Measurements from ENCODE around the gene RPRD1A. TPM values are rescaled to one million over a fixed set of nuclear protein-coding genes. Genes with fewer than 3 reads are reported as not detected.

The RPRD1A gene
- total RNA-seq, 1 experiment from 2014 or later, result 80.7 TPM

DNA sequence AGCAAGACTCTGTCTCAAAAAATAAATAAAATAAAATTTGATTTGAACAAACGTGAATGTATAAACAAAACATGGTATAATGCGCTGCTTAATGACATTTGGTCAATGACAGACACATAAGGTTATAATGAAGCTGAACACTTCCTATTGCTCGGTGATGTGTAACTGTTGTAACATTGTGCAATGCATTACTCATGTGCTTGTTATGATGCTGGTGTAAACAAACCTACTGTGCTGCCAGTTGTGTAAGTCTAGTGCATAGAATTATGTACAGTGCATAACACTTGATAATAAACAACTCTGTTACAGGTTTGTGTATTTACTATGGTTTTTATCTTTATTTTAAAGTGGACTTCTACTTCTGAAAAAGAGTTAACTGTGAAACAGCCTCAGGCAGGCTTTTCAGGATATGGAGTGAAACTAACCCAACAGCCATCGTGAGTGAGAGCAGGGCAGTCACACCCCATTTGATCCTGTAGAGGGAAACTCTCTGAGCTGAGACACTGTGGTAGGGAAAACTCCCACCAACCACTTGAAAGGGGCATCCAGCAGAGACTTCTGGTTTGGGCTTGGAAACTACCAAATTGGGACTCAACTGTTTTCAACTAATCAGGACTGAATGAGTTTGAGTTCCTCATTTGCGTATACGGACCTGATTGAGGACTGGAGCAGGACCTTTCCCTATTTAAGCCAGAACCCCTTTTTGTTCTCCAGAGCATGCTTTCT, 8.7 kb upstream of the RPRD1A start:
- Histone ChIP-seq H4K20me1 (ENCODE audit: insufficient read depth) (no peaks in the 10 kb centered on the region), H3K79me2 (ENCODE audit: insufficient read depth, low read length) (no peaks in the 10 kb centered on the region), H3K27me3 (ENCODE audit: insufficient read depth, low read length) (no peaks in the 10 kb centered on the region), H3K9ac (ENCODE audit: low read length) (no peak overlapping the region), H2AFZ (ENCODE audit: low read depth, low read length, poor library complexity, severe bottlenecking) (no peak overlapping the region), H3K4me1 (ENCODE audit: control insufficient read depth in 1 of 2, insufficient read depth in 2 of 2, low read length in 2 of 2) (no peaks in the 10 kb centered on the region), H3K4me3 (replicated peaks in 1 of 2; ENCODE audit: low read depth in 1 of 2, low read length in 2 of 2) (no peak overlapping the region), H3K27ac (ENCODE audit: low read depth, low read length) (no peak overlapping the region), H3K4me2 (ENCODE audit: low read length) (no peak overlapping the region), H3K9me2 (ENCODE audit: insufficient read depth) (no peaks in the 10 kb centered on the region), H3K36me3 (ENCODE audit: control insufficient read depth in 1 of 2, insufficient read depth in 2 of 2, low read length in 2 of 2) (no peaks in the 10 kb centered on the region), H3K9me3 (ENCODE audit: control insufficient read depth in 1 of 2, insufficient read depth in 1 of 2, low read depth in 1 of 2, low read length in 2 of 2) (no peaks in the 10 kb centered on the region)
- TF ChIP-seq TCF7L2 (IDR thresholded peaks at IDR 0.05; ENCODE audit: borderline replicate concordance, extremely low read depth, insufficient read depth, insufficient read length), result no peak
- TF ChIP-seq CEBPB (IDR thresholded peaks at IDR 0.05; ENCODE audit: low read depth), result peak; percentile 92
- peak; percentile 29; the same call in 1 of the 2 replicates for TF ChIP-seq JUND (IDR thresholded peaks at IDR 0.05)
- TF ChIP-seq EZH2 (IDR thresholded peaks at IDR 0.05), result no peak
- peak; percentile 27 for TF ChIP-seq FOSL1 (IDR thresholded peaks at IDR 0.05; ENCODE audit: low read depth)
- CTCF ChIA-PET, result interaction anchor here (1.3 kb wide), 1 partner anchor 20 kb away, joined by 4 read pairs; no protein-coding TSS in a partner anchor
- intact Hi-C loops (cut with micrococcal nuclease), result no loop called here
- POLR2A ChIA-PET, result no interaction called here
- RAD21 ChIA-PET (ENCODE audit: low non-redundant PET in 1 of 2, low total read pairs in 2 of 2, uncharacterized antibody in 2 of 2, unreplicated experiment in 2 of 2), result no interaction called here
- BruUV-seq (replicated peaks), result no TSS peak
- ATAC-seq (no peak; the same call in 1 of the 2 replicates), DNase-seq (ENCODE audit: low read depth, low spot score) (no peak)

DNA sequence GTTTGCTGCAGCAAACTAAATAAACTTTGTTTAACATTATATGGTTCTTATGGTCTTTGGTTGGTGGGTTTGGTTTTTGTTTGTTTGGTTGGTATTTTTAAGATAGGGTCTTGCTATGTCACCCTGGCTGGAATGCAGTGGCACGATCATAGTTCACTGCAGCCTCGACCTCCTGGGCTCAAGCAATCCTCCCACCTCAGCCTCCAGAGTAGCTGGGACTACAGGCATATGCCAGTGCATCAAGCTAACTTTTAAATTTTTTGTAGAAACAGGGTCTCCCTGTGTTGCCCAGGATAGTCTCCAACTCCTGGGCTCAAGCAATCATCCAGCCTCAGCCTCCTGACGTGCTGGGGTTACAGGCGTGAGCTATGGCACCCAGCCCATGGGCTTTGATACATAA, 7.1 kb upstream of the RPRD1A start:
- ChIA-PET RAD21 (ENCODE audit: low non-redundant PET in 1 of 2, low total read pairs in 2 of 2, uncharacterized antibody in 2 of 2, unreplicated experiment in 2 of 2) (no interaction called here), POLR2A (no interaction called here), CTCF (no interaction called here)
- ATAC-seq (no peak), DNase-seq (ENCODE audit: low read depth, low spot score) (no peak)
- Histone ChIP-seq H3K4me2 (ENCODE audit: low read length) (no peak overlapping the region), H3K36me3 (ENCODE audit: control insufficient read depth in 1 of 2, insufficient read depth in 2 of 2, low read length in 2 of 2) (no peaks in the 10 kb centered on the region), H3K9ac (ENCODE audit: low read length) (no peak overlapping the region), H3K4me1 (ENCODE audit: control insufficient read depth in 1 of 2, insufficient read depth in 2 of 2, low read length in 2 of 2) (no peaks in the 10 kb centered on the region), H4K20me1 (ENCODE audit: insufficient read depth) (no peaks in the 10 kb centered on the region), H3K27me3 (ENCODE audit: insufficient read depth, low read length) (no peaks in the 10 kb centered on the region), H2AFZ (ENCODE audit: low read depth, low read length, poor library complexity, severe bottlenecking) (no peak overlapping the region), H3K79me2 (ENCODE audit: insufficient read depth, low read length) (no peaks in the 10 kb centered on the region), H3K4me3 (replicated peaks in 1 of 2; ENCODE audit: low read depth in 1 of 2, low read length in 2 of 2) (no peak overlapping the region), H3K9me2 (ENCODE audit: insufficient read depth) (no peaks in the 10 kb centered on the region), H3K9me3 (ENCODE audit: control insufficient read depth in 1 of 2, insufficient read depth in 1 of 2, low read depth in 1 of 2, low read length in 2 of 2) (no peaks in the 10 kb centered on the region), H3K27ac (ENCODE audit: low read depth, low read length) (no peak overlapping the region)
- intact Hi-C loops (cut with micrococcal nuclease), result no loop called here
- BruUV-seq (replicated peaks), result no TSS peak
- TF ChIP-seq CEBPB (IDR thresholded peaks at IDR 0.05; ENCODE audit: low read depth), result no peak
- TF ChIP-seq, protein P1, sequence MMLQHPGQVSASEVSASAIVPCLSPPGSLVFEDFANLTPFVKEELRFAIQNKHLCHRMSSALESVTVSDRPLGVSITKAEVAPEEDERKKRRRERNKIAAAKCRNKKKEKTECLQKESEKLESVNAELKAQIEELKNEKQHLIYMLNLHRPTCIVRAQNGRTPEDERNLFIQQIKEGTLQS (IDR thresholded peaks at IDR 0.05), result no peak
- no peak for TF ChIP-seq SIN3A (IDR thresholded peaks at IDR 0.05; ENCODE audit: low read depth)
- TF ChIP-seq POLR2AphosphoS5 (IDR thresholded peaks at IDR 0.05; ENCODE audit: low read depth, low read length), result no peak
- no peak for TF ChIP-seq SP1 (IDR thresholded peaks at IDR 0.05; ENCODE audit: low read depth)
- no peak for TF ChIP-seq CBX3 (IDR thresholded peaks at IDR 0.05; ENCODE audit: low read depth)
- TF ChIP-seq, protein P2, sequence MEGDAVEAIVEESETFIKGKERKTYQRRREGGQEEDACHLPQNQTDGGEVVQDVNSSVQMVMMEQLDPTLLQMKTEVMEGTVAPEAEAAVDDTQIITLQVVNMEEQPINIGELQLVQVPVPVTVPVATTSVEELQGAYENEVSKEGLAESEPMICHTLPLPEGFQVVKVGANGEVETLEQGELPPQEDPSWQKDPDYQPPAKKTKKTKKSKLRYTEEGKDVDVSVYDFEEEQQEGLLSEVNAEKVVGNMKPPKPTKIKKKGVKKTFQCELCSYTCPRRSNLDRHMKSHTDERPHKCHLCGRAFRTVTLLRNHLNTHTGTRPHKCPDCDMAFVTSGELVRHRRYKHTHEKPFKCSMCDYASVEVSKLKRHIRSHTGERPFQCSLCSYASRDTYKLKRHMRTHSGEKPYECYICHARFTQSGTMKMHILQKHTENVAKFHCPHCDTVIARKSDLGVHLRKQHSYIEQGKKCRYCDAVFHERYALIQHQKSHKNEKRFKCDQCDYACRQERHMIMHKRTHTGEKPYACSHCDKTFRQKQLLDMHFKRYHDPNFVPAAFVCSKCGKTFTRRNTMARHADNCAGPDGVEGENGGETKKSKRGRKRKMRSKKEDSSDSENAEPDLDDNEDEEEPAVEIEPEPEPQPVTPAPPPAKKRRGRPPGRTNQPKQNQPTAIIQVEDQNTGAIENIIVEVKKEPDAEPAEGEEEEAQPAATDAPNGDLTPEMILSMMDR (IDR thresholded peaks at IDR 0.05 in 2 of 3, conservative IDR thresholded peaks at IDR 0.05 in 1 of 3; ENCODE audit: borderline replicate concordance in 1 of 3, insufficient read depth in 1 of 3, low read depth in 2 of 3, low read length in 2 of 3), result no peak
- TF ChIP-seq TCF7L2 (IDR thresholded peaks at IDR 0.05; ENCODE audit: borderline replicate concordance, extremely low read depth, insufficient read depth, insufficient read length), result no peak
- TF ChIP-seq, protein P3, sequence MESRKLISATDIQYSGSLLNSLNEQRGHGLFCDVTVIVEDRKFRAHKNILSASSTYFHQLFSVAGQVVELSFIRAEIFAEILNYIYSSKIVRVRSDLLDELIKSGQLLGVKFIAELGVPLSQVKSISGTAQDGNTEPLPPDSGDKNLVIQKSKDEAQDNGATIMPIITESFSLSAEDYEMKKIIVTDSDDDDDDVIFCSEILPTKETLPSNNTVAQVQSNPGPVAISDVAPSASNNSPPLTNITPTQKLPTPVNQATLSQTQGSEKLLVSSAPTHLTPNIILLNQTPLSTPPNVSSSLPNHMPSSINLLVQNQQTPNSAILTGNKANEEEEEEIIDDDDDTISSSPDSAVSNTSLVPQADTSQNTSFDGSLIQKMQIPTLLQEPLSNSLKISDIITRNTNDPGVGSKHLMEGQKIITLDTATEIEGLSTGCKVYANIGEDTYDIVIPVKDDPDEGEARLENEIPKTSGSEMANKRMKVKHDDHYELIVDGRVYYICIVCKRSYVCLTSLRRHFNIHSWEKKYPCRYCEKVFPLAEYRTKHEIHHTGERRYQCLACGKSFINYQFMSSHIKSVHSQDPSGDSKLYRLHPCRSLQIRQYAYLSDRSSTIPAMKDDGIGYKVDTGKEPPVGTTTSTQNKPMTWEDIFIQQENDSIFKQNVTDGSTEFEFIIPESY (IDR thresholded peaks at IDR 0.05; ENCODE audit: extremely low read depth, insufficient replicate concordance, low read length), result no peak
- no peak for TF ChIP-seq ZNF274 (IDR thresholded peaks at IDR 0.05; ENCODE audit: low read depth, low read length)
- TF ChIP-seq YY1 (IDR thresholded peaks at IDR 0.05; ENCODE audit: extremely low read depth, insufficient replicate concordance, low read depth, low read length), result no peak
- TF ChIP-seq ELF1 (IDR thresholded peaks at IDR 0.05; ENCODE audit: borderline replicate concordance, low read depth), result no peak
- no peak for TF ChIP-seq EGR1 (IDR thresholded peaks at IDR 0.05; ENCODE audit: low read depth)

Data from HCT116 (cell line).